HK-2 (cell line): ENCODE data around the gene FADD.
"Not testable (repeated sequence)": the region's sequence is repeated elsewhere in the genome, so short reads cannot be mapped to it uniquely, and the experiment has no call there.

Experiments used
- DNase-seq: peaks from one replicate; pipeline ENCODE4 v3.0.0-alpha.2; 2018; ENCODE audit not compliant: unreplicated experiment

Gene FADD

DNA sequence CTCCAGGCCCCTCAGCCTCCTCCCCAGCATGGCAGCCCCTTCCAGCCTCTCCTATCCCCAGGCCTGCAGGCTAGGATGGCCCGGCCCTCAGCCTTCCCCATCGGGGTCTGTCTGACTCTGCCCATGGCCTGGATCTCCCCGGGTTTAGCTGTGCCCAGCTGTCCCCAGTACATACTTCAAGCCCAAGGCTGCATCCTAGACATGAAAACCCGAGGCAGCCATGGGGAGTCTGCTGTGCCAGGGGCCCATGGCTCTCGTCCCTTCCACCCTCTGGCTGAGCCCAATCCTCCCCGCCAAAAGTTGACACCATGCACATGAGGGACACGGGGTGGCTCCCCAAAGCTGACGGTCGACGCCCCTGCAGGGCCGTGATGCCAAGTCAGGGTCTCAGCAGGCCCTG, 22.2 kb upstream of the FADD start:
- no peak for DNase-seq

- DNase-seq: no peak
These were observed 20.8 kb upstream of the FADD start for GRCh38 chr11:70182266-70182665.

- no peak for DNase-seq
These were observed 20.1 kb upstream of the FADD start for GRCh38 chr11:70183032-70183431.

DNA sequence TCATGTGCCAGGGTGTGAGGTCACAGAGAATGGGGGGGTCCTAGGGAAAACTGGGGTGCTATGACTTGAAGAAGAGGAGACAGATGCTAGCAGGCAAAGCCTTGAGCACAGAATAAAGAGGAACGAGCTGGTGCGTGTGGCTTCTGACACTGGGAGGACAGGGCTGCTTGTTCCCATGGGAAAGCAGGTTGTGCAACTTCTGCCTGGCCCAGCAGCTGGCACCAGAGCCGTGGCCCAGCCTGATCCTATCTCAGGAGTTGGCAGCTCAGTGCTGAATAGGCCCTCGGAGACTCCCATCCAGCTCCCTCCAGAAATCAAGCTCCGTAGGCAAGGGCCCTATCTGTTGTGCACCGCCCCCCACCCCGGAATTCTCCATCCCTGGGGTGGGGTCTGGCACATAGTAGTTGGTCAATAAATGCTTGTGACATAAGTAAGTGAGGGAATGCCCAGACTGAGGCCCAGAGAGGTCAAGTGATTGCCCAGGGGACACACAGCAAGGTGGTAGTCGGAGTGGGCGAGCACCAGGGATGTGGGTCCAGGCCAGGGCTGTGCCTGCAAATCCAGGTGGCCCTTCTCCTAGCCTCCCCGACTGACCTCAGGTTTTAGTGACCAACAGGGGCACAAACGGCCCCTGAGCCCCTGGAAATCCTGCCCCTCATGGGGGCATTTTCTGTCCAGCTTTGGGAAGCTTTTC, 19.5 kb upstream of the FADD start:
- no peak for DNase-seq

DNA sequence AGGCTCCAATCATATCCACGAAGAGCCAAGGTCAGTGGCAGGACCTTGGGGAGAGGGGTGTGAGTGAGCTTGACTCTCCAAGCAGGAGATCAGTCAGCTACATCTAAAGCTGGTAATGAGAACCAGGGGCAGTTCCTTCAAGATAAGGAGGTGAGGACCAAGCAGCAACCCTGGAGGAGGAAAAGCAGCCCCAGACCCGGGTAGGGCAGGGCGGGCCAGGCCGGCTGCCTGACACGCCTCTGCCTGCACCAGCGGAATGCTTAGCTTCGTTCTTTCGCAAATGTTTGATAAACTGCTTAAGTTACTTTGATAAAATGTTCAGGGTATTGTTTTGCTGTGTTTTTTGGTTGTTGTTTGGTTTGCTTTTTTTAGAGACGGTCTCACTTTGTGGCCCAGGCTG, 18.7 kb upstream of the FADD start:
- DNase-seq: no peak

DNA sequence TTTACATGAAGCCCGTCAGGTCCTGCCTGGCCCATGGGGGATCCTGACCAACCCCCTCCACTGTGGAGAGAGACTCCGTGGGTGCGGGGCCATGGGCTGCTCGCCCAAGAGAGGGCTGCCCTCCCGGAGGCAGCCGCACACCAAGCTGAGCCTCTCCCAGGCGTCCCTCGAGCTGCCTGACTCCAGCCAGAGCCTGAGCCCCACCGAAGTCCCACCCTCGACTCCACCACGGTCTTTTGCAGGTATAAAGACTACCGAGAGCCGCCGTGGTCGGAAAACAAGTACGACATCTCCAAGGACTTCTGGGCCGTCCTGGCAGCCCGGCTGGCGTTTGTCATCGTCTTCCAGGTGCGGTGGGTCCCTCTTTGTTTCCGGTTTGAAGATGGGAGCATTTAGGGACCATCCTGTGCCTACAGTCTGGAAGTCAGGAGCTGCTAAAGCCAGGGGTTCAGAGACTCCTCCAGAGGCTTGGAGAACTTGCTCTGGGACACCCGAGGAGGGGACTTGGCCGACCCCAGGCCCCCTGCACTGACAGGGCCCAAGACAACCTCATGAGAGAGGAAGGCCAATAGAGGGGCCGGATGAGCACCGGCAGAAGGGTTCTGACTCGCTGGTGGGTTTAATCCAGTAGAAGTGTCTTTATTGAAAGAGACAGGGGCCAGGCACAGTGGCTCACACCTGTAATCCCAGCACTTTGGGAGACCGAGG, 17.6 kb upstream of the FADD start:
- DNase-seq: no peak

DNA sequence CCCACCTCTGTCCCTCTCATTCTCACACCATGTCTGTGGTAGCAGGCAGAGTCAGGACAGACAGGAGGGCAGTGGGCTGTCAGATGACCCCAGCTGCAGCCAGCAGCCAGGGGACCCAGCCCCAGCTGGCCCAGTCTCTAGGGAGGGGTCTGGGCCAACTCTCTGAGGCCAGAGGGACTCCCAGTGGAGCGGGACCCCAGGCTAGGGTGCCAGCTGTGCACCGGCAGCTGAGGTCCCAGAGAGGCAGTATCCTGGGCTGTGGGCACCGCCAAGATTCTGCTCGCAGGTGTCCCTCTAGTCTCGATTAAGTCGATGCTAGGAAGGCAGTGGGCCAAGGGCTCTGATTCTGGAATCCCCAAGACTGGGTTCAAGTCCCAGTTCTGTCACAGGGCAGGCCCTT, 16.7 kb upstream of the FADD start:
- no peak for DNase-seq

DNA sequence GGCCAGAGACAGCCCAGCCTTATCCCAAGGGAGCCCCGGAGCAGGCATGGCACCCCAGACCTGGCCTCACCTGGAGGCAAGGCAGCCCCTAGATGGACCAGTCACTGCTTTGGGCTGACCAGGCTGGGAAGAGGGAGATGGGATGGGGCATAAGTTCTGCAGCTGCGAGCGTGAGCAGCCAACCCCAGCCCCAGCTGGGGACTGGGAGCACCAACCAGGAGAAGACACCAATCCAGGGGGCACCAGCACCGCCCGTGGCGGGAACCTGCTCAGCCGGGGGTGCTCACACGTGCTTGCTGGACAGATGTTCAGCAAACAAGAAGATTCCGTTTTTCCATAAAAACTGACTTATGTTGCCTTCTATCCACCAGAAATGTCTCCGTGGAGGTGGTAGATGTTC, 16.2 kb upstream of the FADD start:
- DNase-seq: no peak

GRCh38 chr11:70187771-70188170, 15.3 kb upstream of the FADD start:
- DNase-seq: no peak

DNA sequence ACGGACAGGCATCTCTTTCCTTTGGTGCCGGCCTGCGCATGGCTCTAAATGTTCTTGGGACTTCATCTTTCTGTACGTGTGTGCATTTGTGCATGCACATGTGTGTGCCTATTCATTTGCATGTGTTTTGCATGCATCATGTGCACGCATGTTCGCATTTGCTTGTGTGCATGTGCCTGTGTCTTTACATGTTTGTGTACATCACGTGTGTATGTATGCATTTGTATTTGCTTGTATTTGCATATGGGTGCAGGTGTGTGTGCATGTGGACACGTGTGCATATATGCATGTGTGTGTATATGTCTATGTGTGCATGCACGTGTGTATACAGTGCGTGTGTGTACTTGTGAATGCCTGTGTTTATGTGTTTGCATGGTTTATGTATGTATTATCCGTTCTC, 13.5 kb upstream of the FADD start:
- no peak for DNase-seq

- DNase-seq: peak; percentile 62
These were observed 11.5 kb upstream of the FADD start for GRCh38 chr11:70191495-70192140.

GRCh38 chr11:70192666-70193410, 10.3 kb upstream of the FADD start:
- no peak for DNase-seq

GRCh38 chr11:70193411-70194292, 9.4 kb upstream of the FADD start:
- no peak for DNase-seq

GRCh38 chr11:70194792-70195791, 8.0 kb upstream of the FADD start:
- DNase-seq: no peak

GRCh38 chr11:70200212-70200844, 2.8 kb upstream of the FADD start:
- DNase-seq: no peak

- DNase-seq: not testable (repeated sequence)
These were observed 2.0 kb upstream of the FADD start for GRCh38 chr11:70201047-70201446.

- no peak for DNase-seq
These were observed 924 bp upstream of the FADD start for GRCh38 chr11:70201882-70202861.

DNA sequence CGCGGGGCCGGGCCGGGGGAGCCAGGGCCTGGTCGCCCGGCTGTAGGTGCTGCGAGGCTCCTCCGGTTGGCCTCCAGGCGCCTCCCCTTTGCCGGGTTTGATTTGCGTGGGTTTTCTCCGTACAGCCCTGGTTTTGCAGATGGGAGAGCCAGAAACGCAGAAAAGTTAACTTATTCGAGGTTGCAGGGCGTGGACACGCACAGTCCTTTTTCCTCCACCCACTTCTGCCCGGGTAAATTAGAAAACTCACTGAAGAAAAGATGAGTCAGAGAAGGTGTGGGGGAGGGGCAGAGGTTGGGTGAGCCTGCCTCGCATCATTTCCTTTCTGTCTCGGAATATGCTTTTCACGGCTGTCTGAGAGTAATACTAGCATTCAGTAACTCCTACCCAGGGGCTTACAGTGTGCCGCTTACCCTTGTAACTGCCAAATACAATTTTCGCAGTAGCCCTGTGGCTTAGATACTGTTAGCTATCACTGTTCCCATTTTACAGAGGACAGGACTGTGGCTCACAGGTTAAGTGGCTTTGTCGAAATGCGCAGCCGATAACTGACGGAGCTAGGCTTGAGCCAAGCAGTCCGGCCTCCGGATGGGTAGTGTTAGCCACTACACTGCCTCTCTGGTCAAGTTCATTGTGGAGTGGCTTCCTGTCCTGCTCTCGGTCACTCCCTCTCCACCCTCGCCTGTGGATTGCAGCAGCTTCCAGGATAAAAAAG, 812 bp downstream of the FADD start:
- DNase-seq: peak; percentile 72
